ENCODE measurements around the gene LTBP3.

Gene LTBP3

DNA sequence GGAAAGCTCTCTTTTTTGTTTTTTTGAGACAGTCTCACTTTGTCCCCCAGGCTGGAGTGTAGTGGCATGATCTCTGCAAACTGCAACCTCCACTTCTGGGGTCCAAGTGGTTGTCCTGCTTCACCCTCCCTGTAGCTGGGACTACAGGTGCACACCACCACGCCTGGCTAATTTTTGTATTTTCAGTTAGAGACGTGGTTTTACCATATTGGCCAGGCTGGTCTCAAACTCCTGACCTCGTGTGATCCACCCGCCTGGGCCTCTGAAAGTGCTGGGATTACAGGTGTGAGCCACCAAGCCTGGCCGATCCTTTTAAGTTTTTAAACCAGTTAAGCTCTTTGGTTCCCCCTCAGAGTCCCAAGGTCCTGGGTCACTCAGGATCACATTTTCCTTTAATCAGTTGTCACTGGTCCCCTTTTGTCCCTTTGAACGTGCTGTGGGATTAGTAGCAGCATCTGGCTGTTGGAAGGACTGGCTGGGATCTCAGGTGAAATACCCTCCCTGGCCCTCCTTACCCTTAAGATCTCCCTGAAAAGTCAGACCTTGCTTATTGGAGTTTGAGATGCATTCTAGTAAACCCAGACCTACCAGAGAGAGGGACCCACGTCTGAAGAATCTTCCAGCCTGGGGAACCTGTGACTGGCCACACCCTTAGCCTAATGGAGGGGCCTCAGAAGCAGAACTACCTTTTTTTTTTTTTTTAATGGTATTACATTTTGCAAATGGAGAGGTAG lies 51.2 kb downstream of the LTBP3 start:
- DNase-seq (ENCODE audit: low spot score) = no peak

DNA sequence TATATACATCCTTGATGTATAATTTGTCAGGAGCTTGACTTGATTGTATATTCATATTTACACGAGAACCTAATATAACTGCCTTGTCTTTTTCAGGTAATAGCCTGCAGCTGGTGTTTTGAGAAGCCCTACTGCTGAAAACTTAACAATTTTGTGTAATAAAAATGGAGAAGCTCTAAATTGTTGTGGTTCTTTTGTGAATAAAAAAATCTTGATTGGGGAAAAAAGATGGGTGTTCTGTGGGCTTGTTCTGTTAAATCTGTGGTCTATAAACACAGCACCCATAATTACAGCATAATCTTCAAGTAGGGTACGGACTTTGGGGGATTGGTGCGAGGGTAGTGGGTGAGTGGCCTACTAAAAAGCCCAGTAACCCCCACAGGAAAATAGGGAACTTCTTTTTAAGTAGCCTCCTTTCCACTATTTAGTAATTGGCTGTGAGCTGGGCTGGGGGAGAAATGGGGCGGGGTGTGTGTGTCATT lies 51.8 kb downstream of the LTBP3 start:
- DNase-seq (ENCODE audit: low spot score) = no peak

DNA sequence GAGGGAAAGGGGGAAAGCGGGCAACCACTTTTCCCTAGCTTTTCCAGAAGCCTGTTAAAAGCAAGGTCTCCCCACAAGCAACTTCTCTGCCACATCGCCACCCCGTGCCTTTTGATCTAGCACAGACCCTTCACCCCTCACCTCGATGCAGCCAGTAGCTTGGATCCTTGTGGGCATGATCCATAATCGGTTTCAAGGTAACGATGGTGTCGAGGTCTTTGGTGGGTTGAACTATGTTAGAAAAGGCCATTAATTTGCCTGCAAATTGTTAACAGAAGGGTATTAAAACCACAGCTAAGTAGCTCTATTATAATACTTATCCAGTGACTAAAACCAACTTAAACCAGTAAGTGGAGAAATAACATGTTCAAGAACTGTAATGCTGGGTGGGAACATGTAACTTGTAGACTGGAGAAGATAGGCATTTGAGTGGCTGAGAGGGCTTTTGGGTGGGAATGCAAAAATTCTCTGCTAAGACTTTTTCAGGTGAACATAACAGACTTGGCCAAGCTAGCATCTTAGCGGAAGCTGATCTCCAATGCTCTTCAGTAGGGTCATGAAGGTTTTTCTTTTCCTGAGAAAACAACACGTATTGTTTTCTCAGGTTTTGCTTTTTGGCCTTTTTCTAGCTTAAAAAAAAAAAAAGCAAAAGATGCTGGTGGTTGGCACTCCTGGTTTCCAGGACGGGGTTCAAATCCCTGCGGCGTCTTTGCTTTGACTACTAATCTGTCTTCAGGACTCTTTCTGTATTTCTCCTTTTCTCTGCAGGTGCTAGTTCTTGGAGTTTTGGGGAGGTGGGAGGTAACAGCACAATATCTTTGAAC lies 52.5 kb downstream of the LTBP3 start:
- DNase-seq (ENCODE audit: low spot score) = peak; percentile 49

DNA sequence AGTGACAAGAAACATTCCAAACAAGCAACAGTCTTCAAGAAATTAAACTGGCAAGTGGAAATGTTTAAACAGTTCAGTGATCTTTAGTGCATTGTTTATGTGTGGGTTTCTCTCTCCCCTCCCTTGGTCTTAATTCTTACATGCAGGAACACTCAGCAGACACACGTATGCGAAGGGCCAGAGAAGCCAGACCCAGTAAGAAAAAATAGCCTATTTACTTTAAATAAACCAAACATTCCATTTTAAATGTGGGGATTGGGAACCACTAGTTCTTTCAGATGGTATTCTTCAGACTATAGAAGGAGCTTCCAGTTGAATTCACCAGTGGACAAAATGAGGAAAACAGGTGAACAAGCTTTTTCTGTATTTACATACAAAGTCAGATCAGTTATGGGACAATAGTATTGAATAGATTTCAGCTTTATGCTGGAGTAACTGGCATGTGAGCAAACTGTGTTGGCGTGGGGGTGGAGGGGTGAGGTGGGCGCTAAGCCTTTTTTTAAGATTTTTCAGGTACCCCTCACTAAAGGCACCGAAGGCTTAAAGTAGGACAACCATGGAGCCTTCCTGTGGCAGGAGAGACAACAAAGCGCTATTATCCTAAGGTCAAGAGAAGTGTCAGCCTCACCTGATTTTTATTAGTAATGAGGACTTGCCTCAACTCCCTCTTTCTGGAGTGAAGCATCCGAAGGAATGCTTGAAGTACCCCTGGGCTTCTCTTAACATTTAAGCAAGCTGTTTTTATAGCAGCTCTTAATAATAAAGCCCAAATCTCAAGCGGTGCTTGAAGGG lies 53.3 kb downstream of the LTBP3 start:
- peak; percentile 56 for DNase-seq (ENCODE audit: low spot score)

DNA sequence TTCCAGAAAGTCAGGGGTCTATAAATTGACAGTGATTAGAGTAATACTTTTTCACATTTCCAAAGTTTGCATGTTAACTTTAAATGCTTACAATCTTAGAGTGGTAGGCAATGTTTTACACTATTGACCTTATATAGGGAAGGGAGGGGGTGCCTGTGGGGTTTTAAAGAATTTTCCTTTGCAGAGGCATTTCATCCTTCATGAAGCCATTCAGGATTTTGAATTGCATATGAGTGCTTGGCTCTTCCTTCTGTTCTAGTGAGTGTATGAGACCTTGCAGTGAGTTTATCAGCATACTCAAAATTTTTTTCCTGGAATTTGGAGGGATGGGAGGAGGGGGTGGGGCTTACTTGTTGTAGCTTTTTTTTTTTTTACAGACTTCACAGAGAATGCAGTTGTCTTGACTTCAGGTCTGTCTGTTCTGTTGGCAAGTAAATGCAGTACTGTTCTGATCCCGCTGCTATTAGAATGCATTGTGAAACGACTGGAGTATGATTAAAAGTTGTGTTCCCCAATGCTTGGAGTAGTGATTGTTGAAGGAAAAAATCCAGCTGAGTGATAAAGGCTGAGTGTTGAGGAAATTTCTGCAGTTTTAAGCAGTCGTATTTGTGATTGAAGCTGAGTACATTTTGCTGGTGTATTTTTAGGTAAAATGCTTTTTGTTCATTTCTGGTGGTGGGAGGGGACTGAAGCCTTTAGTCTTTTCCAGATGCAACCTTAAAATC lies 54.0 kb downstream of the LTBP3 start:
- DNase-seq (ENCODE audit: low spot score) = peak; percentile 65

GRCh38 chr11:65503368-65503948 lies 54.7 kb downstream of the LTBP3 start:
- DNase-seq (ENCODE audit: low spot score) = no peak

DNA sequence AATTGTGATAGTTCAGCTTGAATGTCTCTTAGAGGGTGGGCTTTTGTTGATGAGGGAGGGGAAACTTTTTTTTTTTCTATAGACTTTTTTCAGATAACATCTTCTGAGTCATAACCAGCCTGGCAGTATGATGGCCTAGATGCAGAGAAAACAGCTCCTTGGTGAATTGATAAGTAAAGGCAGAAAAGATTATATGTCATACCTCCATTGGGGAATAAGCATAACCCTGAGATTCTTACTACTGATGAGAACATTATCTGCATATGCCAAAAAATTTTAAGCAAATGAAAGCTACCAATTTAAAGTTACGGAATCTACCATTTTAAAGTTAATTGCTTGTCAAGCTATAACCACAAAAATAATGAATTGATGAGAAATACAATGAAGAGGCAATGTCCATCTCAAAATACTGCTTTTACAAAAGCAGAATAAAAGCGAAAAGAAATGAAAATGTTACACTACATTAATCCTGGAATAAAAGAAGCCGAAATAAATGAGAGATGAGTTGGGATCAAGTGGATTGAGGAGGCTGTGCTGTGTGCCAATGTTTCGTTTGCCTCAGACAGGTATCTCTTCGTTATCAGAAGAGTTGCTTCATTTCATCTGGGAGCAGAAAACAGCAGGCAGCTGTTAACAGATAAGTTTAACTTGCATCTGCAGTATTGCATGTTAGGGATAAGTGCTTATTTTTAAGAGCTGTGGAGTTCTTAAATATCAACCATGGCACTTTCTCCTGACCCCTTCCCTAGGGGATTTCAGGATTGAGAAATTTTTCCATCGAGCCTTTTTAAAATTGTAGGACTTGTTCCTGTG lies 55.4 kb downstream of the LTBP3 start:
- peak; percentile 67 for DNase-seq (ENCODE audit: low spot score)

DNA sequence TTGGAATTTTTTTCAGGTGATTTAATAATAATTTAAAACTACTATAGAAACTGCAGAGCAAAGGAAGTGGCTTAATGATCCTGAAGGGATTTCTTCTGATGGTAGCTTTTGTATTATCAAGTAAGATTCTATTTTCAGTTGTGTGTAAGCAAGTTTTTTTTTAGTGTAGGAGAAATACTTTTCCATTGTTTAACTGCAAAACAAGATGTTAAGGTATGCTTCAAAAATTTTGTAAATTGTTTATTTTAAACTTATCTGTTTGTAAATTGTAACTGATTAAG lies 55.9 kb downstream of the LTBP3 start:
- DNase-seq (ENCODE audit: low spot score) = no peak

DNA sequence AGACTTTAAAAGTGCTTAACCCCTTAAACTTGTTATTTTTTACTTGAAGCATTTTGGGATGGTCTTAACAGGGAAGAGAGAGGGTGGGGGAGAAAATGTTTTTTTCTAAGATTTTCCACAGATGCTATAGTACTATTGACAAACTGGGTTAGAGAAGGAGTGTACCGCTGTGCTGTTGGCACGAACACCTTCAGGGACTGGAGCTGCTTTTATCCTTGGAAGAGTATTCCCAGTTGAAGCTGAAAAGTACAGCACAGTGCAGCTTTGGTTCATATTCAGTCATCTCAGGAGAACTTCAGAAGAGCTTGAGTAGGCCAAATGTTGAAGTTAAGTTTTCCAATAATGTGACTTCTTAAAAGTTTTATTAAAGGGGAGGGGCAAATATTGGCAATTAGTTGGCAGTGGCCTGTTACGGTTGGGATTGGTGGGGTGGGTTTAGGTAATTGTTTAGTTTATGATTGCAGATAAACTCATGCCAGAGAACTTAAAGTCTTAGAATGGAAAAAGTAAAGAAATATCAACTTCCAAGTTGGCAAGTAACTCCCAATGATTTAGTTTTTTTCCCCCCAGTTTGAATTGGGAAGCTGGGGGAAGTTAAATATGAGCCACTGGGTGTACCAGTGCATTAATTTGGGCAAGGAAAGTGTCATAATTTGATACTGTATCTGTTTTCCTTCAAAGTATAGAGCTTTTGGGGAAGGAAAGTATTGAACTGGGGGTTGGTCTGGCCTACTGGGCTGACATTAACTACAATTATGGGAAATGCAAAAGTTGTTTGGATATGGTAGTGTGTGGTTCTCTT lies 56.5 kb downstream of the LTBP3 start:
- DNase-seq (ENCODE audit: low spot score) = peak; percentile 61

GRCh38 chr11:65501186-65501471 lies 57.0 kb downstream of the LTBP3 start:
- DNase-seq (ENCODE audit: low spot score) = no peak

GRCh38 chr11:65500387-65501185 lies 57.6 kb downstream of the LTBP3 start:
- DNase-seq (ENCODE audit: low spot score) = peak; percentile 68

- DNase-seq (ENCODE audit: low spot score) = peak; percentile 59
These were observed 58.3 kb downstream of the LTBP3 start for GRCh38 chr11:65499713-65500386.

GRCh38 chr11:65498977-65499712 lies 59.0 kb downstream of the LTBP3 start, which contains the start of gene MALAT1:
TSS of gene MALAT1 (plus strand) at chr11:65499045.
- peak; percentile 96 for DNase-seq (ENCODE audit: low spot score)

DNA sequence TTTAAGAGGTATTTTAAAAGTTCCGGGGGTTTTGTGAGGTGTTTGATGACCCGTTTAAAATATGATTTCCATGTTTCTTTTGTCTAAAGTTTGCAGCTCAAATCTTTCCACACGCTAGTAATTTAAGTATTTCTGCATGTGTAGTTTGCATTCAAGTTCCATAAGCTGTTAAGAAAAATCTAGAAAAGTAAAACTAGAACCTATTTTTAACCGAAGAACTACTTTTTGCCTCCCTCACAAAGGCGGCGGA lies 59.5 kb downstream of the LTBP3 start:
- no peak for DNase-seq (ENCODE audit: low spot score)

- DNase-seq (ENCODE audit: low spot score) = peak; percentile 65
These were observed 60.0 kb downstream of the LTBP3 start for GRCh38 chr11:65498042-65498726.

GRCh38 chr11:65497141-65498041 lies 60.8 kb downstream of the LTBP3 start:
- peak; percentile 99 for DNase-seq (ENCODE audit: low spot score)
